HepG2 (cell line): ENCODE data around the gene DHX36.

ENCODE experiments used
- TF ChIP-seq, protein P1 (sequence below): IDR thresholded peaks from 2 replicates; pipeline ENCODE4 v1.6.1; 2012; ENCODE audit warnings: low read length, improper control_type of control experiment
- TF ChIP-seq, protein P2 (sequence below), 2 experiments: sonication (generic) in 1 of 2; formaldehyde crosslinking in 1 of 2; IDR thresholded peaks; 2 replicates each; pipeline versions ENCODE4 v1.4.0 to v1.6.1; 2016 to 2020; ENCODE audit warnings: borderline replicate concordance in 1 of 2, low read depth in 1 of 2, mild to moderate bottlenecking in 1 of 2, missing genetic modification reagents in 1 of 2

DNA sequence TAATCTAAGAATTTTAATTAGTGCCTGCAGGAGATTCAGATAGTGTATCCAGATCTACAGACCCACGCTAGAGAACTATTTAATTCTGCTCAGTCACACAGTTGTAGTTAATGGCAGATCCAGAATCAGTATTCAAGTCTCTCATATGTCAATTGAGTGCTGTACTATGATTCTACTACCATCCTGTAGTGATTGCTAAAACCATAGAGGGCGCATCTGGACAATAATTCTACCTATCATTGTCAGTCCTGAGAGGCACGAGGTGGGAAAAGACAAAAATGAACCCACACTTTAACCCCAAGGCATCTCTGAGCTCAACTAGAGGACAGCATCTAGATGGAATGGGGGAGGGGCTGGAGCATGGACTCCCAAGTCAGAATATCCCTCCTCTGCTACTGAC, 22.7 kb downstream of the DHX36 start:
- TF ChIP-seq, protein P1, sequence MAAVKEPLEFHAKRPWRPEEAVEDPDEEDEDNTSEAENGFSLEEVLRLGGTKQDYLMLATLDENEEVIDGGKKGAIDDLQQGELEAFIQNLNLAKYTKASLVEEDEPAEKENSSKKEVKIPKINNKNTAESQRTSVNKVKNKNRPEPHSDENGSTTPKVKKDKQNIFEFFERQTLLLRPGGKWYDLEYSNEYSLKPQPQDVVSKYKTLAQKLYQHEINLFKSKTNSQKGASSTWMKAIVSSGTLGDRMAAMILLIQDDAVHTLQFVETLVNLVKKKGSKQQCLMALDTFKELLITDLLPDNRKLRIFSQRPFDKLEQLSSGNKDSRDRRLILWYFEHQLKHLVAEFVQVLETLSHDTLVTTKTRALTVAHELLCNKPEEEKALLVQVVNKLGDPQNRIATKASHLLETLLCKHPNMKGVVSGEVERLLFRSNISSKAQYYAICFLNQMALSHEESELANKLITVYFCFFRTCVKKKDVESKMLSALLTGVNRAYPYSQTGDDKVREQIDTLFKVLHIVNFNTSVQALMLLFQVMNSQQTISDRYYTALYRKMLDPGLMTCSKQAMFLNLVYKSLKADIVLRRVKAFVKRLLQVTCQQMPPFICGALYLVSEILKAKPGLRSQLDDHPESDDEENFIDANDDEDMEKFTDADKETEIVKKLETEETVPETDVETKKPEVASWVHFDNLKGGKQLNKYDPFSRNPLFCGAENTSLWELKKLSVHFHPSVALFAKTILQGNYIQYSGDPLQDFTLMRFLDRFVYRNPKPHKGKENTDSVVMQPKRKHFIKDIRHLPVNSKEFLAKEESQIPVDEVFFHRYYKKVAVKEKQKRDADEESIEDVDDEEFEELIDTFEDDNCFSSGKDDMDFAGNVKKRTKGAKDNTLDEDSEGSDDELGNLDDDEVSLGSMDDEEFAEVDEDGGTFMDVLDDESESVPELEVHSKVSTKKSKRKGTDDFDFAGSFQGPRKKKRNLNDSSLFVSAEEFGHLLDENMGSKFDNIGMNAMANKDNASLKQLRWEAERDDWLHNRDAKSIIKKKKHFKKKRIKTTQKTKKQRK: no peak
- TF ChIP-seq, protein P2, sequence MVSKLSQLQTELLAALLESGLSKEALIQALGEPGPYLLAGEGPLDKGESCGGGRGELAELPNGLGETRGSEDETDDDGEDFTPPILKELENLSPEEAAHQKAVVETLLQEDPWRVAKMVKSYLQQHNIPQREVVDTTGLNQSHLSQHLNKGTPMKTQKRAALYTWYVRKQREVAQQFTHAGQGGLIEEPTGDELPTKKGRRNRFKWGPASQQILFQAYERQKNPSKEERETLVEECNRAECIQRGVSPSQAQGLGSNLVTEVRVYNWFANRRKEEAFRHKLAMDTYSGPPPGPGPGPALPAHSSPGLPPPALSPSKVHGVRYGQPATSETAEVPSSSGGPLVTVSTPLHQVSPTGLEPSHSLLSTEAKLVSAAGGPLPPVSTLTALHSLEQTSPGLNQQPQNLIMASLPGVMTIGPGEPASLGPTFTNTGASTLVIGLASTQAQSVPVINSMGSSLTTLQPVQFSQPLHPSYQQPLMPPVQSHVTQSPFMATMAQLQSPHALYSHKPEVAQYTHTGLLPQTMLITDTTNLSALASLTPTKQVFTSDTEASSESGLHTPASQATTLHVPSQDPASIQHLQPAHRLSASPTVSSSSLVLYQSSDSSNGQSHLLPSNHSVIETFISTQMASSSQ (IDR thresholded peaks at IDR 0.05; ENCODE audit: low read depth): no peak
- TF ChIP-seq, protein P2 (CRISPR knock-in tag; IDR thresholded peaks at IDR 0.05; ENCODE audit: borderline replicate concordance): no peak
